IPS-18a (cell line): Measurements from ENCODE around the gene DPP7.
A peak's percentile ranks its signal among the peaks of the same experiment; 100 is the strongest.

Source experiments
- H3K27ac ChIP-seq: one replicate; pipeline ENCODE4 v1.5.1; 2013; ENCODE audit warnings: low read length
- H3K27me3 ChIP-seq: one replicate; pipeline ENCODE4 v1.6.1; 2013; ENCODE audit warnings: mild to moderate bottlenecking, low read length; ENCODE audit not compliant: control insufficient read depth, insufficient read depth
- H3K36me3 ChIP-seq: one replicate; pipeline ENCODE4 v1.6.1; 2013; ENCODE audit warnings: low read depth, low read length; ENCODE audit not compliant: control insufficient read depth
- H3K4me1 ChIP-seq: one replicate; pipeline ENCODE4 v1.6.1; 2013; ENCODE audit warnings: low read depth, low read length; ENCODE audit not compliant: control insufficient read depth
- H3K4me3 ChIP-seq: one replicate; pipeline ENCODE4 v1.5.1; 2013; ENCODE audit warnings: low read length
- H3K9ac ChIP-seq: one replicate; pipeline ENCODE4 v1.6.1; 2013; ENCODE audit warnings: mild to moderate bottlenecking, low read length, moderate library complexity
- H3K9me3 ChIP-seq: one replicate; pipeline ENCODE4 v1.6.1; 2013; ENCODE audit warnings: low read depth, low read length; ENCODE audit not compliant: control insufficient read depth

DPP7 gene

DNA sequence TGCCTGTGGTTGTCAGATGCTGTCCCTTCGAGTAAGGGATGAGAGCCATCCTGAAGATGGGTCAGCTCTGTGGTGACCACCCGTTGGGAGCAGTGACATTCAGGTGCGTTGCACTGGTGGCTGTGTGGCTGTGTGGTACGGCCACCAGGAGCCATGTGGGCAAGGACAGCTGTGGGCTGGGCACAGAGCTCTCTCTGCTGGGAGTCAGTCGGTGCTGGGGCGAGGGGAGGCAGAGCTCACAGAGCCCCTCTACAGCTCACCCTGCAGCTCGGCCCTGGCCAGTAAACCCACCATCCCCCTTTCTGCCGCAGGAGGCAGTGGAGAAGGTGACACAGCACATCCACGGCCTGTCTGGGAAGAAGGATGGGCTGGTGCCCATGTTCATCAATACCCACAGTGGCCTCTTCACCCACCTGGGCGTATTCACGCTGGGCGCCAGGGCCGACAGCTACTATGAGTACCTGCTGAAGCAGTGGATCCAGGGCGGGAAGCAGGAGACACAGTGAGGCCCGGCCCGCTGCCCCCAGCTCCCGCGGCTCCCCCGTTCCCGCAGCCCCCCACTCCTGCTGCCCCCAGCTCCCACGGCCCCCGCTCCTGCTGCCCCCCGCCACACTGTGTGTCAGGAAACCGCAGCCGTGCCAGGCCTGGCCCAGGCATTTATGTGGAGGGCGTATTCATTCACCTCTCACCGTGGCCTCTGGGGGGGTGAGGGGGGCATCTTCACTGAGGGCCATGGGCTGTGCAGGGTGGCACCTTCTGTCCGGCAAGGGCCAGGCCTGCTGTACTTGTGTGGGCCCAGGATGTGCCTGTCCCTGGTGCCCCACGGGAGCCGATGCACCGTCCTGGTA is 8.5 kb downstream of the DPP7 start:
- H3K9me3 ChIP-seq, result no peaks in the 10 kb centered on the region
- H3K9ac ChIP-seq, result no peak overlapping the region
- no peak overlapping the region for H3K4me3 ChIP-seq
- no peaks in the 10 kb centered on the region for H3K4me1 ChIP-seq
- H3K27ac ChIP-seq, result no peak overlapping the region
- H3K36me3 ChIP-seq, result peaks cover 28% of the 10 kb centered on the region
- no peaks in the 10 kb centered on the region for H3K27me3 ChIP-seq

DNA sequence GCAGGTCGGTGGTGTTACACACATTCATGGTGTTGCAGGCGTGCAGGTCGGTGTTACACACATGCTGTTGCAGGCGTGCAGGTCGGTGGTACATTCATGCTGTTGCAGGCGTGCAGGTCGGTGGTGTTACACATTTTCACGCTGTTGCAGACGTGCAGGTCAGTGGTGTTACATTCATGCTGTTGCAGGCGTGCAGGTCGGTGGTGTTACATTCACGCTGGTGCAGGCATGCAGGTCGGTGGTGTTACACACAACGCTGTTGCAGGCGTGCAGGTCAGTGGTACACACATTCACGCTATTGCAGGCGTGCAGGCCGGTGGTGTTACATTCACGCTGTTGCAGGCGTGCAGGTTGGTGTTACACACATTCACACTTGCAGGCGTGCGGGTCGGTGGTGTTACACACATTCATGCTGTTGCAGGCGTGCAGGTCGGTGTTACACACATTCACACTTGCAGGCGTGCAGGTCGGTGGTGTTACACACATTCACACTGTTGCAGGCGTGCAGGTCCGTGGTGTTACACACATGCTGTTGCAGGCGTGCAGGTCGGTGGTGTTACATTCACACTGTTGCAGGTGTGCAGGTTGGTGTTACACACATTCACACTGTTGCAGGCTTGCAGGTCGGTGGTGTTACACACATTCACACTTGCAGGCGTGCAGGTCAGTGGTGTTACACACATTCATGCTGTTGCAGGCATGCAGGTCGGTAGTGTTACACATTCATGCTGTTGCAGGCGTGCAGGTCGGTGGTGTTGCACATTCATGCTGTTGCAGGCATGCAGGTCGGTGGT is 11.1 kb downstream of the DPP7 start:
- peaks cover 29% of the 10 kb centered on the region for H3K36me3 ChIP-seq

DNA sequence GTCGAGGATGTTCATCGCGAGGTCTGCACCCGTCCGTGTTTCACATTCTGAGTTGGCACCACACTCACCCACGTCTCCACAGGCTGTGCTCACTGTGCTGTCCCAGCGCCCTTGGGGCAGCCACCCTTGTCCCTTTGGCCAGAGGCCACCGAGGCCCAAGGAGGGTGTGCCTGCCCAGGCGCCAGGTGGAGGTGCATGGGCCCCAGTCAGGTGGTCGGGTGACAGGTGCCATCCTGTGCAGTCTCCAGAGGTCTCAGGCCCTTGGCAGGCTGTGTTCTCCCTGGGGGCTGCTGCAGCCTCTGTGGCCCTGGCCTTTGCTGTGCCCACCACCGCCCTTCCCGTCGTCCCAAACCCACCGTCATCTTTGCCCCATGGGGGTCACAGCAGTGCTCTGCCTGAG is 15.3 kb downstream of the DPP7 start:
- no peak overlapping the region for H3K27ac ChIP-seq
- H3K9ac ChIP-seq, result no peak overlapping the region
- H3K36me3 ChIP-seq, result peaks cover 42% of the 10 kb centered on the region
- H3K4me1 ChIP-seq, result no peaks in the 10 kb centered on the region
- no peaks in the 10 kb centered on the region for H3K9me3 ChIP-seq
- no peaks in the 10 kb centered on the region for H3K27me3 ChIP-seq
- no peak overlapping the region for H3K4me3 ChIP-seq

More for the DNA sequence above, 11.1 kb downstream of the DPP7 start:
- Histone ChIP-seq H3K4me3 (no peak overlapping the region), H3K9ac (no peak overlapping the region), H3K27me3 (no peaks in the 10 kb centered on the region), H3K27ac (no peak overlapping the region), H3K4me1 (no peaks in the 10 kb centered on the region), H3K9me3 (no peaks in the 10 kb centered on the region)

DNA sequence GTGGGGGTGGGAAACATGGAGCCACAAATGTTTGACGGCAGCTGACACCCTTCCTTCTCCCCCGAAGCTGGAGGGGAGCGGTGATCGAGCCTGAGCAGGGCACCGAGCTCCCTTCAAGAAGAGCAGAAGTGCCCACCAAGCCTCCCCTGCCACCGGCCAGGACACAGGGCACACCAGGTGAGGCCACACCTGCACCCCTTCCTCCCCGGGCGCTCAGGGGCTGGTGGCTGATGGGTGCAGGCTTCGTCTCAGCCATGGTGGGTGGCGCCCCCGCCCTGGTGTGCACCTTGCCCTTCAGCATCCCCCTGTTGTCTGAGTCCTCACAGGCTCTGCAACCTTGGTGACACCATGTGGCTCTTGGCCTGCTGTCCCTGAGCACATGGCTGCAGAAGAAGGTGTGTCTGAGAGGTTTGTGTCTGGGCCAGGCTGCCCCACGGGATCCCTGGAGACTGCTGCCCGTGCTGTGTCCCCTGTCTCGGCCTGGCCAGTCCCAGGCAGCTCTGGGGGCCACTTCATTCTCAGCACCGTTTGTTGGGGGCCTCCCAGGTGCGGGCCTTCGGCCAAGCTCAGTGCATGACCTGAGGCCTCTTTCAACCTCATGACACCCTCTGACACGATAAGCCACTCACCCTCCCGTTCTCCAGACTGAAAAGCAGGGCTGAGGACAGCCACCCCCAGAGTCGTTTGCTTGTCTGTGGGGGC is 16.6 kb downstream of the DPP7 start:
- no peaks in the 10 kb centered on the region for H3K4me1 ChIP-seq
- peaks cover 31% of the 10 kb centered on the region for H3K36me3 ChIP-seq
- no peaks in the 10 kb centered on the region for H3K27me3 ChIP-seq
- H3K4me3 ChIP-seq, result no peak overlapping the region
- H3K9ac ChIP-seq, result no peak overlapping the region
- H3K27ac ChIP-seq, result no peak overlapping the region
- no peaks in the 10 kb centered on the region for H3K9me3 ChIP-seq

DNA sequence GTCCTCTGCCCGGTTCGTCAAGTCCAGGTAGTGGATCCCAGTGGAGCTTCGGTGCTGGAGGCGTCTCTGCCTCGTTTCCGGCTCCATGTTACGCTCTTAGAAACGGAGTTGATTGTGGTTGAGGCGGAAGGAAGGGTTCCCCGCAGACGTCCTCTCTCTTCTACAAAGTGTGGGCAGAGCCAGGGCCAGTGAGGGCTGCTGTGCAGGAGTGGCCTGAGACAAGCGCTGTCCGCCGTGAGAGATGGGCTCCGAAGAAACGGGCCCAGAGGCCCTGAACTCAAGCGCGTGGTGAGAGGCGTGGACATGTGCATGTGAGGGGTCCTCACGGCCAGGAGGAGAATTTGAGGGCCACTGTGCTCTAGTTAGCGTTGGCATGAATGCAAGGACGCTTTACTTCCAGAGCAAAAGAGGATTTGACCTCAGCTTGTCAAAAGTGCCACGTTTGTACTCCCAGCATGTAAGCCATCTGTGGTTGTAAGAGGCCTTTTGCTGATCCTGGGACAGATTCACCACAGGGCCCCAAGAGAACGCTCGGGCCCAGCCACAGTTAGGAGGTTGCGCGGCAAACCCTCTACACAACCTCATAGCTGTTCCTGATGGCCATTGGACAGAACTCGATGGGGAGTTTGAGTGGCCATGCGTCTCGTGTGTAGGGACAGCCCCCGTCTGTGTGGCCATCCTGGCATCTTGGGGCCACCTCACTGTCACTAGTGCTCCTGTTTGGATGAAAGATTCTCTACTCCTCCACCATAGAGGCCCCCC is 17.6 kb downstream of the DPP7 start:
- Histone ChIP-seq H3K4me3 (no peak overlapping the region), H3K27ac (no peak overlapping the region), H3K27me3 (no peaks in the 10 kb centered on the region), H3K9ac (no peak overlapping the region), H3K36me3 (peaks cover 22% of the 10 kb centered on the region), H3K9me3 (no peaks in the 10 kb centered on the region), H3K4me1 (no peaks in the 10 kb centered on the region)

DNA sequence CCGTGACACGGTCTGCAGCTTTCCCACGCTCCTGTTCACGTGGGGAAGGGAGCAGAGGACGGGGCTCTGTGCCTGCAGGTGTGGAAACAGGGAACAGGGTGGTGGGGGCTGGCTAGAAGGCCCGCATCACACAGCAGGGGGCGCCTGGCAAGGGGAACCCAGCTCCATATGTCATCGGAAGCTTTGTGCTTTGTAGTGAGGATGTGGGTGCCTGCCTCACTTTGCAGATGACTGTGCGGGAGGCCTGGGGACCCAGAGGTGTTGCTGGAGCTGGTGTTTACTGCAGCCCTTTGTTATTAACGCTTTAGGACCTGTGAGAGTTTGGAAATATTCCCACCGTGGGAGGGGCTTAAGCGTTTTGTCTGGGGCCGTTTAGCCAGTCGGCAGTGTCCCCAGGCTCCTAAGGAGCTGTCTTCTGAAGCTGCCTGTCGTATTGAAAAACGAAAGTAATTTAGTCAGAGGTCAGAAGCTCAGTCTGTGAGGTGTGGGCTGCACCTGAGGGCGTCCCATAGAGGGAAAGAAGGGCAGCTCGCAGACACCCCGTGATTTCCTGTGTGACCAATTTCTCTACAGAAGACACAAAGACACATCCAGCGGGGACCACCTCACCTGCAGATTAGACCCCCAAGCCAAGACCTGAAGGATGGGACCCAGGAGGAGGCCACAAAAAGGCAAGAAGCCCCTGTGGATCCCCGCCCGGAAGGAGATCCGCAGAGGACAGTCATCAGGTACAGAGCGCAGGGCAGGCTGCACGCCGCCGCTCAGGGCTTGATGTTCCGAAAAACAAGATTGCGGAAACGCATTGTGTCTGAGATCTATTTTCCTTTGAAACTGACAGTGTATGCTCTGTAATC is 18.6 kb downstream of the DPP7 start:
- Histone ChIP-seq H3K4me3 (no peak overlapping the region), H3K9ac (no peak overlapping the region), H3K36me3 (peaks cover 13% of the 10 kb centered on the region), H3K27ac (no peak overlapping the region), H3K9me3 (no peaks in the 10 kb centered on the region), H3K4me1 (no peaks in the 10 kb centered on the region), H3K27me3 (no peaks in the 10 kb centered on the region)

DNA sequence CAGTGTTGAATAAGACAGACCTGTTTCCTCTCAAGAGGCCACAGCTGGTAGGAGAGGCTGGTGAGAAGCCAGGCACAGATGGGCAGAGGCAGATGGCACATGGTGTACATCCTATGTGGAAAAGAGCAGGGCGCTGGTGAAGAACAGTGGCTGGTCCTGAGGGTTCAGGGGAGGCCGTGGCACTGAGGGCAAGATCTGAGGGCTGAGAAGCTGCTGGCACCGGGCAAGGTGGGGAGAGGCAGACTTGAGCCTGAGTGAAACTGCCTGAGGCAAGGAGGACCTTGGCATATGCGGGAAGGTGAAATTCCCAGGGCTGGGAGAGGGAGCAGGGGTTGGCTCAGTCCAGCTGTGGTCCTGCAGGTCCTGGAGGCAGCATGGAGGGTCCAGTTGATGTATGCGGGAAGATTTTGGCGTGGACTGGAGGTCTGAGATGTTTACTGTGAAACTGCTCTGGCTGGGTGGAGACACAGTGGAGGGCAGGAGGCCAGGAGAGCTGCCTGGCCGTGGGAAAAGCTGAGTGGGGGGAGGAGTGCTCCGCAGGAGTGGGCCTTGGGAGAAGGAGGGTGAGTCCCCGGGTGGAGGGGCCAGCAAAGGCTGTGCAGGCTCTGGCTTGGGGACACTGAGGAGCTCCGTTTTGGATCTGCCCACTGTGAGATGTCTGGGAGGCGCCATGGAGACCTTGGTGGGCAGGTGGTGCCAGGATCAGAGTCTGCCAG is 25.1 kb downstream of the DPP7 start:
- Histone ChIP-seq H3K27me3 (peaks cover 20% of the 10 kb centered on the region), H3K4me1 (peaks cover 7% of the 10 kb centered on the region), H3K27ac (no peak overlapping the region), H3K9me3 (no peaks in the 10 kb centered on the region), H3K4me3 (no peak overlapping the region), H3K9ac (no peak overlapping the region), H3K36me3 (peaks cover 2% of the 10 kb centered on the region)

DNA sequence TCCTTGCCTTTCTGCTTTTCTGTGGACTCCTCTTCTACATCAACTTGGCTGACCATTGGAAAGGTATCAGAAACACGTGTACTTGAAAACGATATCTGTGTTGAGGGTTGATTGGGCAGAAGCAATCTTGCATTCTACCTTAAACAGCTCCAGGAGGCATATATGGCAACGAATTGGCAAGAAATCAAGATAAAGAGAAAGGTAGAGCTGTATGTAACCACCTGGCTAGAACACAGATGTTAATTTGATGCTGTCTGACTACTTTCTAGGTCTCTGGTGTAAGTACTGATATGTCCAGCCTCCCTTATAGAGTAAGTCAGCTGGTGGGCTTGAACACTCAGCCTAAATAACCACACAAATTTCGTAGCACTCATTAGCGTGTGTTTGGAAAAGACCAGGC is 26.4 kb downstream of the DPP7 start:
- peaks cover 23% of the 10 kb centered on the region for H3K27me3 ChIP-seq
- no peak overlapping the region for H3K9ac ChIP-seq
- H3K4me3 ChIP-seq, result no peak overlapping the region
- no peaks in the 10 kb centered on the region for H3K9me3 ChIP-seq
- H3K4me1 ChIP-seq, result peaks cover 7% of the 10 kb centered on the region
- H3K27ac ChIP-seq, result no peak overlapping the region
- H3K36me3 ChIP-seq, result peaks cover 2% of the 10 kb centered on the region

DNA sequence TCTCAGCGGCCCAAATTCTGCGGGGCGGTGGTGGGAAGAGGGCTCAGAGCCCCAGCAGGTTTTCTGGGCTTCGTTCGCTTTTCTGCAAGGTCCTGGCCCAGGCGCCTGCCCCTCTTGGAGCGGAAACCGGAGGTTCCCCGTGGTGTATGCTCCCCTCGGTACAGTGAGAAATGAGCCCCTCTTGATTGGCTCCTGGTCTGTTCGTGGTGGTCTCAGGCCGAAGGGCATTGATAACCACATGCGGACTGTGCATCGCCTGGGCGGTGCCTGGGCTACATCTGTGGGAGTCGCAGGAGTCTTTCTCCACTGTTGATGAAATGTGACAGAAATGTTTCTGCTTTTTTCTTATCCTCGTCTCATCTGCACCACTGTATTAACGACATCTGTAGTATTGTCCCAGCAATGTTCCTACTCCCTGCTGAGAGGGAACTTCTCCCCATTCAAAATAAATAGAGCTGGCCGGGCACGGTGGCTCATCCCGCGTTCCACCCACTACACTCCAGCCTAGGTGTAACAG is 27.1 kb downstream of the DPP7 start:
- Histone ChIP-seq H3K9me3 (no peaks in the 10 kb centered on the region), H3K9ac (peak overlapping the region; percentile 6), H3K4me3 (peak overlapping the region; percentile 71), H3K4me1 (peaks cover 7% of the 10 kb centered on the region), H3K27me3 (peaks cover 30% of the 10 kb centered on the region), H3K36me3 (peaks cover 2% of the 10 kb centered on the region), H3K27ac (no peak overlapping the region)
